Islet precursor cell (in vitro differentiated cells): ENCODE data around the gene FAM162A.
A peak's percentile ranks its signal among the peaks of the same experiment; 100 is the strongest.

Experiments used
- DNase-seq: peaks from one replicate; pipeline ENCODE4 v3.0.0-alpha.2; 2018

Gene FAM162A

DNA sequence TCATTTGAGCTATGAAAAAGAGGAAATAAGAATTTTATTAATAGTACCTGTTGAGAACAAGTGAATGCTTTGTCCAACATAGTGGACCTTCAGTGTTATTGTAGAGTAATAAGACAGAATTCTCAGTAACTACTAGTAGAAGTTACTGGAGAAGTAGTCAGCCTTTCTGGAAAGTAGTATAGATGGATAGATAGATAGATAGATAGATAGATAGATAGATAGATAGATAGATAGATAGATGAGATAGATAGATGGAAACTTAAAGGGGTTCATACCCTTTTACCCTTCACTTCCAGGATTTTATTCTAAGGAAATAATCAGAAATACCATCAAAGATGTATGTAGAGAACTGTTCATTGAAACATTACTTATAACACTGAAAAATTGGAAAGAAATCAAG, 5.2 kb downstream of the FAM162A start:
- no peak for DNase-seq

DNA sequence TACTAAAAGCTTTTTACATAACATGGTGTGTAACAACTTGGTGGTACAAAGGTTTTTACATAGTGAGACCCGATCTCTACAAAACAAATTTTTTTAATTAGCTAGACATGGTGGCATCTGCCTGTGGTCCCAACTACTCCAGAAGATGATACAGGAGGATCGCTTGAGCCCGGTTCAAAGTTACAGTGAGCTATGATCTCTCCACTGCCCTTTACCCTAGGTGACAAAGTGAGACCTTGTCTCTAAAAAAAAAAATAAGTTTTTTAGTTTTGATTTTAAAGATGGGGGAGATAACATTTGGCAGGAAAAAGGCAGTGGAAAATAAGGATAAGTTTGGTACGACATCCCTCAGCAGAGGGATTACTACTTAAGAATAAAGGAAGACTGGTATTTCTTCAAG, 5.9 kb downstream of the FAM162A start:
- no peak for DNase-seq

DNA sequence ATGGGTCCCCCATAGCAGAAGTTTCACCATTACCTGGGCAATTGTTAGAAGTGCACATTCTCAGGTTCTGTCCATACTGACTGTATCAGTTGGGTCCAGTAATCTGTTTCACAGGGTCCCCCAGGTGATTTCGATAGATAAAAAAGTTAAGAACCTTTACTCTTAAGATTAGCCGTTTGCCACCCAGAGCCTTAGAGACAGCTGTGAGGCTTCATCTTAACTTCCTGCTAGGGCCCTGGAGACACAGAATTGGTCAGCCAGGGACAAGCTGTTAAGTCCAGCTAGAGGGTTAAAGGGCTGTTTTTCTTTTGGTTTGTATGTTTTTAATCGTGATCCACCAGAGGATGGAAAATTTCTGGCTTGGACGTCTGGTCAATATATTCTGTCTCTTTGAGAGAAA, 6.7 kb downstream of the FAM162A start:
- DNase-seq = no peak

DNA sequence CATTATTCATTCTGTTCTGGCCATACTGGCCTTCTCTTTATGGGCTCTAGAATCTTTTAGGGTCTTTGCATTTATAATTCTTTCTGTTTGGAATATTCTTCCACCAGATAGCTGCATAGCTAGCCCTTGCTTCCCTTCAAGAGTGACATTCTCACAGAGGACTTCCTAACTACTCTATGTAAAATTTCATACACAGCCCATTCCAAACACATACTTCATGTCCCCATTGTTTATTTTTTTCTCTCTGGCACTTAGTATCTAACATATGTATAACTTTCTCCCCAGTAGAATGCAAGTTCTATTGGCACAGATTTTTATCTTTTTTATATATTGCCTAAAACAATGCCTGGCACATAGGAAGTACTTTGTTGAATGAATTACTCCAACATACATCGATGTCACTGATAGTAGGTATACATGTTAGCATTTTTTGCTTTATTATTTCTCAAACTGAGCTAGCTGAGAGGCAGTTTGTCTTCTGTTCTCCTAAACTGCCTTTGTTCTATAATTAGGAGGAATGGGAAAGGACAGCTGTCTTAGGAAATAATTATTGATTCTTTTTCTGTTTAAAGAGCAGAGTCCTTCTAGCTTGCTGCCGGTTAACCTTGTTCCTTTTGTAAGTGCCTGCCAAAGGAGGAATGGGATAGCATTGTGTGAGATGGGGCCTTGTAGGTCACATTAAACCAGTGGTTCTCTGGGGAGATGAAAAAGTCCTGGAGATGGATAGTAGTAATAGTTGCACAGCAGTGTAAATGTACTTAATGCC, 7.9 kb downstream of the FAM162A start:
- DNase-seq = no peak

GRCh38 chr3:122392868-122393844, 9.2 kb downstream of the FAM162A start:
- DNase-seq = no peak

DNA sequence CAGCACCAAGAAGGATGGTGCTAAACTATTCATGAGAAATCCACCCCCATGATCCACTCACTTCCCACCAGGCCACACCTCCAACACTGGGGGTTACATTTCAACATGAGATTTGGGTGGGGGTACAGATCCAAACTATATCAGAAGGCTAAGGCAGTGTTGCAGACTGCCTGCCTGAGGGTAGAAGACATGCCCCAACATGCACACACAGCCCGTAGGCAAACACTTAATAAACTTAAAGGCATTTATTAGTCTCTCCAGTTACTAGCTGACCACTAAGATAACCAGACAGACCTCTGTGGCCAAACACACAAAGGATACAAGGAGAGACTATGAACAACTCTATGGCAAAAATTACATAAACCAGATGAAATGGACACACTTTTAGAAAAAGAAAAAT, 10.2 kb downstream of the FAM162A start:
- peak; percentile 56 for DNase-seq

GRCh38 chr3:122395582-122395981, 11.6 kb downstream of the FAM162A start:
- no peak for DNase-seq

- DNase-seq = no peak
These were observed 12.5 kb downstream of the FAM162A start for GRCh38 chr3:122396511-122396910.

DNA sequence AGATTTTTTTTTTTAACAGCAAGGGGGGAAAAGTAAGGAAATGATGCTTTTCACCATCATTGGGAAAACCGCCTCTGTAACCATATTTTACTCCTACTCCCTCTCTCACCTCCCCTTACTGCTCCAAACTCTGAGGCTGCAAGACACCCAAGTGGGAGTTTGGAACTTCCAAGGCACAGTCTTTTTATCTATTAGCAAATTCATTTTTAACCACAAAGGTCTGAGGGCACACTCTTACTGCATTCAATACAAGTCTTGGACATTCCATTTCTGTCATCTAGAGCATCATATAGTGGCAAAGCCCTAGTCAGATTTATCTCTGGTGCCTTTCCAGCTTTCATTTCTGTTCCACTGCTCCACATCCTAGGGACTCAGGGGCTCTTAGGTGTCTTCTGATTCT, 13.2 kb downstream of the FAM162A start:
- DNase-seq = no peak

DNA sequence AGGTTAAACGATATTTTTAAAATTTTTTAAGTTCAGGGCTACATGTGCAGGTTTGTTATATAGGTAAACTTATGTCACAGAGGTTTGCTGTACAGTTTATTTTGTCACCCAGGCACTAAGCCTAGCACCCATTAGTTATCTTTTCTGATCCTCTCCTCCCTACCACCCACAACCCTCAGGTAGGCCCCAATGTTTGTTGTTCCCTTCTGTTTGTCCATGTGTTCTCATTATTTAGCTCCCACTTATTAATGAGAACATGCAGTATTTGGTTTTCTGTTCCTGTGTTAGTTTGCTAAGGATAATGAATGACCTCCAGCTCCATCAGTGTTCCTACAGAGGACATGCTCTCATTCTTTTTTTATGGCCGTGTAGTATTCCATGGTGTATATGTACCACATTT, 14.9 kb downstream of the FAM162A start:
- no peak for DNase-seq

DNA sequence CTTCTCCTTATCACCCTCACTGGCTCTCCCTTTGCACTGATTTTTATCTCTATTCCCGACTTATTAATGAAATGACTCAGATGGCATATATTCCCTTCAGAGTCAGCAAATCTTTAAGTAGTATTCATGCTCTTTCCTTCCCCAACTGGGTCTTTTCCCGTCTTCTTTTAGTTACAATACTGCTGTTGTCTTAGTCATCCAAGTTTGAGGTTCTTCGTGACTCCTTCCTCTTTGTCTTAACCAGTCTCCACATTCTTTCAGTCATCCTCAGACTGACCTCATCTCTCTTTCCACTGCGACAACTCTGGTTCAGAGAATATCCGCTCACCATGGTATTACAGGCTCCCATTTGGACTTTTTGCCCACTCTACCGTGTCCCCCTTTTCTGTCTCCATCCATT, 19.5 kb downstream of the FAM162A start:
- DNase-seq = no peak

DNA sequence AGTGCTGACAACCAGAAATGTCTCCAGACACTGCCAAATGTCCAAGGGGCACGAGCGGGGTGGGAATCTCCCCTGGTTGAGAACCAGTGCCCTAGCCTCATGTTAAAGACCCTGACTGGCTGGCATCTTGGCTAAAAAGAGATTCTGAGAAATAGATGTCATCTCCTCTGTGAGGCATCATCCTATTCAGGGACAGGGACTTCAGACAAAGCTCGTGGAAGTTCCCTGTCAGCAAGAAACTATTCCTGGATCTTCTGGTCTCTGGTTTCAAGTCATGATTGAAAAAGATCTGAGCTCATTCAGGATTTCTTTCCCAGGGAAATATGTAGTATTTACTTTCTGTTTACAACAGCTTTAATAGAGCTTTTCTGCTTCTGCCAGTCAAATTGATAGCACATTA, 21.0 kb downstream of the FAM162A start:
- no peak for DNase-seq

- no peak for DNase-seq
These were observed 22.2 kb downstream of the FAM162A start for GRCh38 chr3:122406198-122406597.

DNA sequence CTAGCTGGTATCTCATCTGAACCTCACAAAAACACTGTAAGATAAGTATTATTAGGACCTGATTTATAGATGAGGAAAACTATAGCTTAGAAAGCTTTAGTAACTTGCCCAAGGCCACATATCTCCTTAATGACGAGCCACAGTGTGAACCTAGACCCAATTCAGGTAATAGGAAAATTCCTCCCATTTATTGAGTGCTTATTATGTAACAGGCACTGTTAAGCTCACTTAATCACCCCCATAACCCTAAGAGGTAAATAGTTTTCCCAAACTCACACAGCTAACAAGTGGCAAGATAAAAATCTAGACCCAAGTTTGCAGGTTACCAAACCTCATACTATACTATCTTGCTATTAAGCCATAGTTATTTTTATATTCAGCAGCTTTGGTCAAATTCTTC, 24.0 kb downstream of the FAM162A start:
- DNase-seq = no peak

GRCh38 chr3:122409446-122409845, 25.5 kb downstream of the FAM162A start:
- DNase-seq = no peak

GRCh38 chr3:122410111-122410510, 26.1 kb downstream of the FAM162A start:
- no peak for DNase-seq

GRCh38 chr3:122410639-122411038, 26.7 kb downstream of the FAM162A start:
- no peak for DNase-seq

DNA sequence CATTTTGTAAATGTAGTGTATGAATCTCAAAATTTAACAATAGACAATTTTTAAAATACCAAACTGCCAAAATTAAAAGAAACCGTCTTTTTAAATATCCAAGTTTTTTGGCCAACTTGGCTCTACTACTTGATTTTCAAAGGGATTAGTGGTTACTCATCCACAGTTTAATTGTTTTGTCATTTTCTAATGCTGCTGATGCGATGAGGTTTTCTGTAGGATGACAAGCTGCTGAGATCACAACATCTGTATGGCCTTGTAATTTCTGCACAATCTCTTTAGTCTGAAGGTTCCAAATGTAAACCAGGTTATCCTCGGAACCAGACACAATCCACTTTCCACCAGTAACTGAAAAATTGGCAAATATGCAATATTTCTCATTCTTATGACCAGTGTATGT, 30.4 kb downstream of the FAM162A start:
- no peak for DNase-seq

GRCh38 chr3:122415104-122415744, 31.2 kb downstream of the FAM162A start:
- DNase-seq = peak; percentile 67

- peak; percentile 99 for DNase-seq
These were observed 32.0 kb downstream of the FAM162A start, which contains the start of gene WDR5B for GRCh38 chr3:122415762-122416654. TSS of gene WDR5B (minus strand) at chr3:122416062. CDS start at chr3:122415528, 534 bp downstream.

GRCh38 chr3:122416966-122417365, 33.0 kb downstream of the FAM162A start:
- DNase-seq = peak; percentile 49

GRCh38 chr3:122421101-122421500, 37.1 kb downstream of the FAM162A start:
- DNase-seq = no peak
